HUES64 (cell line): ENCODE measurements around the gene TRPC4.

Experiments used
- H3K27ac ChIP-seq: 2 replicates; pipeline ENCODE4 v1.7.0; 2013; ENCODE audit warnings: low read depth, low read length, inconsistent platforms
- H3K27me3 ChIP-seq: 2 replicates; pipeline ENCODE4 v1.6.1; 2013; ENCODE audit warnings: mild to moderate bottlenecking, low read length; ENCODE audit not compliant: insufficient read depth
- H3K36me3 ChIP-seq: 2 replicates; pipeline ENCODE4 v1.6.1; 2013; ENCODE audit warnings: mild to moderate bottlenecking, low read length; ENCODE audit not compliant: insufficient read depth
- H3K4me1 ChIP-seq: 2 replicates; pipeline ENCODE4 v1.6.1; 2013; ENCODE audit warnings: mild to moderate bottlenecking, low read length, moderate library complexity; ENCODE audit not compliant: insufficient read depth
- H3K4me3 ChIP-seq: 2 replicates; pipeline ENCODE4 v1.5.1; 2013; ENCODE audit warnings: mild to moderate bottlenecking, low read length, moderate library complexity
- H3K9ac ChIP-seq: 2 replicates; pipeline ENCODE4 v1.6.1; 2013; ENCODE audit warnings: mild to moderate bottlenecking, low read depth, low read length
- H3K9me3 ChIP-seq: 2 replicates; pipeline ENCODE4 v1.6.1; 2013; ENCODE audit warnings: low read depth, low read length; ENCODE audit not compliant: insufficient read depth
- WGBS: fragments of 150-250, 120-280 bp; methylation state at CpG from one replicate; pipeline ENCODE4 v1.1.7; 2013; ENCODE audit warnings: missing lambda C conversion rate; 5-methylcytosine and 5-hydroxymethylcytosine counted together

The TRPC4 gene

DNA sequence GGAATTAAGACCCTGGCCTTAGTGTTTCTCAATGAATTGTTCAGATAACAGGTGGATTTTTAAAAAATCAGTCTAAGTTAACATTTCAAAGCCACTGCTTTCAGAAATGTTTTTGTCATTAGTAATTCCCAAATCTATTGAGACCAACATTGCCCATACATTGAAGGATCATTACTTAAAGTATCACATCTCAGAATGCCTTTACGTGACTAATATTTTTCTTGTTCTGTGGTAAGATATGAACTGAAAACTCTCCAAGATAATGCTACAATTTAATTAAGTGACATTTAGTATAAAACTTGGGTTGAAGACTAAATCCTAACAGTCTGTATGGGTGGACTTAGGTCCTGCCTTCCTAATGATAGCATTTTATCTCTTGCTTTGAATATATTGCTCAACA is 211.6 kb downstream of the TRPC4 start:
- Histone ChIP-seq H3K27me3 (no peaks in the 10 kb centered on the region), H3K9me3 (no peaks in the 10 kb centered on the region), H3K4me1 (no peaks in the 10 kb centered on the region), H3K36me3 (no peaks in the 10 kb centered on the region), H3K9ac (no peak overlapping the region), H3K4me3 (no peak overlapping the region), H3K27ac (no peak overlapping the region)
- no CpG with 5 or more reads among the region's 1 CpG for WGBS

DNA sequence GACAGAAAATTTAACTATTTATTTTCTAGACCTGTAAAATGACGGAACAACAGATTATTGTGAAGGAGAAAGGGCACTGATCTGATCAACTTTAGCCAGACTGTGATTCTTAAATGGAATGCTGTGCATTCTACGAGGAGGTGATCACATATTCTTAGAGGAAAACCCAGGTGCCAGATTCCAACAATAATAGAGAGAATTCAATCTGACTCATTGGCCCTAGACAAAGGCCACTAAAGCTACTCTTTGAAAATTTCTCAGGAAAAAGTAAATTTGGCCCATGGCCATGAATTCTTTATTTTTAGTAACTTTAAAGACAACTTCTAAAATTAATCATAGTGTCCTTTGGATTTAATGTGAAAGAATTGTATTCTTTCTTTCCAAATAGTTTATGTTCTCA is 212.4 kb downstream of the TRPC4 start:
- Histone ChIP-seq H3K9ac (no peak overlapping the region), H3K27me3 (no peaks in the 10 kb centered on the region), H3K9me3 (no peaks in the 10 kb centered on the region), H3K27ac (no peak overlapping the region), H3K4me3 (no peak overlapping the region), H3K4me1 (no peaks in the 10 kb centered on the region), H3K36me3 (no peaks in the 10 kb centered on the region)
- WGBS = 94% methylated on average over 2 of the region's 2 CpGs

DNA sequence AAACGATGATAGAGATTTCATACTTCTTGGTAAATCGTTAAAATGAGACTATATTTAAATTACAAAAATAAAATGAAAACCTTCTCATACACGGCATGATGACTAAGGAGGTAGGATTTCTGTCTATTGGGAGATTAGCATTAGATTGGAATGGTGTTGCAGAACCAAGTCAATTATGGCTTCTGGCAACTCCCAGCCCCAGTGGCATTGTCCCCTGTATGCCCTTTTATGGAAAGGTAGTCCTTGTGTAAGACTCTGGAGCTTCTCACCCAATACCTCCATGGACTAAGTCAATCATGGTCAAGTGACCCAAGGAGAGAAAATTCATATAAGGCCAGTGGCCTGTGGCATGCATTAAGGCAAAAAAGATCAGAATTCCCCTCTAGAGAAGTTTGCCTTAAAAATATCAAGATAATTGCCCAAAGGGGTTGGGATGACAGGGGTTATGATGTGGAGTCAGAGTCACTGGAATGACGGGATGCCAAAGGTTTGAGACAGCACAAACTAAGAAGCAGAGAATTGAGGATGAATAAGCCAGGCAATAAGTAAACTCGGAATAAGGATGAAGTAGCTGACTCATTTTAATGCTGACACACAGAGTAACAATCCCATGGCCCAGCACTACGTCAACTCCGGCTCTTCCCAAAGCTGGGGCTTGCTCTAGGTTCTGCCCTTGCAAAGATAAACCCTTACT is 213.2 kb downstream of the TRPC4 start:
- H3K4me3 ChIP-seq = no peak overlapping the region
- no peaks in the 10 kb centered on the region for H3K4me1 ChIP-seq
- H3K27ac ChIP-seq = no peak overlapping the region
- no peaks in the 10 kb centered on the region for H3K36me3 ChIP-seq
- 80% methylated on average over 5 of the region's 7 CpGs for WGBS
- no peaks in the 10 kb centered on the region for H3K27me3 ChIP-seq
- H3K9me3 ChIP-seq = no peaks in the 10 kb centered on the region
- no peak overlapping the region for H3K9ac ChIP-seq

DNA sequence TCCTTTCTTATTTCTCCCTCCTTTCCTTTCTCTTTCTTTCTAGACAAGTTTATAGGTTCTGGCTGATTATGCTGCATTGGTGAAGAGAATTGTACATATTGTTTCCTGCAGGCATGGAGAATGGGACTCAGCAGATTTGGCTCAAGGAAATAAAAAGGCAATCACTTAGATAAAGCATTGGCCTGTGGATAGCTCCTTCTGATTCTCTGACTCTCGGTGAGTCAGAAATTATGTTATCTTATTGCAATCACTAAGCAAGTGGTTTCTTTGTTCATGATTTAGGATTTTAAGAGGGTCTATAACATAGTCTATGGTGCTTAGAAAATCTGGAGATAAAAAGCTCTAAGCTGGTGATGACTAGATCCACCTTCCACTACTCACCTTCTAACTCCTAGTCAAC is 217.0 kb downstream of the TRPC4 start:
- no peaks in the 10 kb centered on the region for H3K36me3 ChIP-seq
- H3K9ac ChIP-seq = no peak overlapping the region
- peaks cover under 1% of the 10 kb centered on the region; the same call in 1 of the 2 replicates for H3K4me1 ChIP-seq
- no peaks in the 10 kb centered on the region for H3K27me3 ChIP-seq
- 93% methylated on average over 1 of the region's 1 CpG for WGBS
- H3K4me3 ChIP-seq = no peak overlapping the region
- no peak overlapping the region for H3K27ac ChIP-seq
- no peaks in the 10 kb centered on the region for H3K9me3 ChIP-seq

DNA sequence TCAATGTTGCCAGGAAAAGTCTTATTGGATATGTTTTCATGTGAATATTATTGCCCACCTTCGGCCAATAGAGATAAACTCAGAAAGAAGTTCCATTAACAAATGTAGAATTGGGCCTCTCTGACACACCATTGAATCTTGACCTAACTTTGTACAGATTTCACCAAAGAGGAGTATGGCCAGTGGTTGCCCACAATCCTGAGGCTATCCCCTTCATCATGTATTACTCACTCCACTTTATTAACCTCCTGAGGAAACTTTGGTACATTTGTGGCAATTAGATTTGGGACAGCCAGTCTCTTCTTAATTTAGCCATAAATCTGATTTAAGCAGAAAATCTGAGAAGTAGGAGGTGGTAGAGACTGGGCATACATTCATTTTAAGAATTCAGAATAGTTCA is 217.7 kb downstream of the TRPC4 start:
- Histone ChIP-seq H3K27ac (no peak overlapping the region), H3K9me3 (no peaks in the 10 kb centered on the region), H3K9ac (no peak overlapping the region), H3K4me3 (no peak overlapping the region), H3K36me3 (no peaks in the 10 kb centered on the region), H3K27me3 (no peaks in the 10 kb centered on the region), H3K4me1 (peaks cover 8% of the 10 kb centered on the region)
- 95% methylated on average over 1 of the region's 1 CpG for WGBS

DNA sequence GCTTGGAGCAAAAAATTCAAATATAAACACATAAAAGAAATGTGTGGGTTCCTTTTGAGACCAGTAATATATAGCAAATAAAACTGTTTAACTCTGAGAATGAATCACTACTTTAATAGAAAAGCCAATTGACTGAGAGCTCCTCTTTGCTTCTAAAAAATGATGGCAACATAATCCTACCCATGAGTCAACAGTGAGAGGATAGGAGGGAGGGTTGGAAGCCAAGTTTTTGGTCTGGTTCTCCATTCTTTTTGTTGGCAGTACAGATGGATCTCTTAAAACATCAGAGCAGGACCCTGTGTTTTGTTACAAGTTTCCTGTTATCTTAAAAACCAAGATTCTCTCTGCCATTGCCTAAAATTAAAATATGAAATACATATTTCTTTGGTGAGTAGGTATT is 221.0 kb downstream of the TRPC4 start:
- Histone ChIP-seq H3K27me3 (no peaks in the 10 kb centered on the region), H3K9ac (no peak overlapping the region), H3K9me3 (no peaks in the 10 kb centered on the region), H3K4me3 (no peak overlapping the region), H3K27ac (no peak overlapping the region), H3K4me1 (peaks cover 27% of the 10 kb centered on the region), H3K36me3 (no peaks in the 10 kb centered on the region)

DNA sequence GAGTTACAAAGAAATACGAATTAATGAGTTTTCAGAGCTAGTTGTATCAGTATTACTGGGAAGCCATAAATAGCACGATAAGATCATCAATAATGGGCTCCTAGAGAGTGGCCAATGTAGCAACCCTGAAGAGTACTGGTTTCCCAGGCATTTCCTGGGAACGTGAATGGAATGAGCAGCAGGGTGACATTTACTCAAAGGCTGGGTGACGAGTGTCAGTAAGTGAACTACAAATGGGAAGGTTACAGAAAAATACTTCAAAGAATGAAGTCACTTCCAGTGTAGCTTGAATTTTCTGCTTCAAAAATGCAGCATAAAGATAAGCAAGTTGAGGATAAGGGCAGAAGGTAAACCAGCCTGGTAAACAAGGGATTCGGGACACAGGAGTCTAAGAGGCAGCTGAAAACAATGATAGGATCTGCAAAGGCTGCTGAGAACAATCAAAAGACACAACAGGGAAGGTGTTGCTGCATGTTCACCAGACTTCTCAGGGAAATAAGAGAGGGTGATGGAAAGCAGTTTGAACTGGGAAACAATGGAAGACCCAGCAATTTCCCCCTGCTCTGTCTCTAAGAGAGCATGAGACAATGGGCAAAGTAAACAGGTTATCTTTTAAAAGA is 222.4 kb downstream of the TRPC4 start:
- Histone ChIP-seq H3K27ac (peak overlapping the region; percentile 78; the same call in 1 of the 2 replicates), H3K36me3 (no peaks in the 10 kb centered on the region), H3K9me3 (no peaks in the 10 kb centered on the region), H3K4me3 (no peak overlapping the region), H3K27me3 (no peaks in the 10 kb centered on the region), H3K4me1 (peaks cover 27% of the 10 kb centered on the region), H3K9ac (no peak overlapping the region)
- 59% methylated on average over 5 of the region's 5 CpGs for WGBS

DNA sequence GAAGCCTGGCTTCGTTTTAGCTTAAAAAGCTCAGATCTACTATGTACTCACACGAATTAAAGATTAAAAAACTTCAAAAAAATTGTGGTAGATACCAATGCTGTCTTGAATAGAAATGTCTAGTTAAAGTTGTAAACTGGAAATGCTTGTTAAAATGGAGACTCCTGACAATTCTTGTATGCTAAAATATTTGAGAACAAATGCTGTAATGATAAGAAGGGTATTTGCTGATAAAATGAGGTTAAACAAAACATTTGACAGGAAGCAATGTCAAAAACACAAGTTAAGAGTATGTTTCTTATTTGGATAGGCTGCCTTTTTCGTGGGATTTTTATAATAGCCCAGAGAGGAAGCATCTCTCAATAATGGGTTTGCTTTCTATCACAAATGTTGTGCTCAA is 223.0 kb downstream of the TRPC4 start:
- 92% methylated on average over 3 of the region's 3 CpGs for WGBS

DNA sequence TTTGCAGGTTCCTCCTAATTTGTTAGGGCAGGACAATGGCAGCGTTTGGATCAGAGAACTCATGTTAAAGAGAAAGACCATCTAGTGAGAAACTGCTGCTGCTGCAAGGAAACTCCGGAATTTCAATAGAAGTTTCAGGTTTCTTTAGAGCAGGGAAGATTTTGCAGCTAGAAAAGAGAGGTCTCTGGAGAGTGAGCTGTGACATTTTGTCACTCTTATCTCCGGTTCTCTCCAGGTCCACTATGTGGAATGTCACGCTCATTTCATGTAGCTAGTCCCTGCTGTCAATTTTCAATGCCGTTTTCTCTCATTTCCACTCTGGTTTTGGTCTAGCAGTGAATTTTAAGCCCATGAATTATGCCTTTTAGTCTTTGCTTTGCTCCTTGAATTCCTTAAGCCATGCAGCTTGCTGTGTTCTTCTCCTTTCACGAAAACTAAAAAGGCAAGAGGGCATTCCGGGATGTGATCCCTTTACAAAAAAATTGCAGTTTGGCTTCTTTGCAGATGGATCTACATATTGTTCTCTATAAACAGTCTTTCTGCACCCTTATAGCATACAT is 224.3 kb downstream of the TRPC4 start:
- H3K9me3 ChIP-seq = no peaks in the 10 kb centered on the region
- WGBS = 56% methylated on average over 7 of the region's 7 CpGs
- no peak overlapping the region for H3K4me3 ChIP-seq
- no peak overlapping the region for H3K9ac ChIP-seq
- no peaks in the 10 kb centered on the region for H3K36me3 ChIP-seq
- H3K27me3 ChIP-seq = no peaks in the 10 kb centered on the region
- peak overlapping the region; percentile 69 for H3K27ac ChIP-seq
- peaks cover 27% of the 10 kb centered on the region for H3K4me1 ChIP-seq

More for the DNA sequence above, 223.0 kb downstream of the TRPC4 start:
- no peaks in the 10 kb centered on the region for H3K9me3 ChIP-seq
- H3K36me3 ChIP-seq = no peaks in the 10 kb centered on the region
- H3K27ac ChIP-seq = peak overlapping the region; percentile 78; the same call in 1 of the 2 replicates
- no peak overlapping the region for H3K4me3 ChIP-seq
- no peaks in the 10 kb centered on the region for H3K27me3 ChIP-seq
- H3K9ac ChIP-seq = no peak overlapping the region
- H3K4me1 ChIP-seq = peaks cover 27% of the 10 kb centered on the region

DNA sequence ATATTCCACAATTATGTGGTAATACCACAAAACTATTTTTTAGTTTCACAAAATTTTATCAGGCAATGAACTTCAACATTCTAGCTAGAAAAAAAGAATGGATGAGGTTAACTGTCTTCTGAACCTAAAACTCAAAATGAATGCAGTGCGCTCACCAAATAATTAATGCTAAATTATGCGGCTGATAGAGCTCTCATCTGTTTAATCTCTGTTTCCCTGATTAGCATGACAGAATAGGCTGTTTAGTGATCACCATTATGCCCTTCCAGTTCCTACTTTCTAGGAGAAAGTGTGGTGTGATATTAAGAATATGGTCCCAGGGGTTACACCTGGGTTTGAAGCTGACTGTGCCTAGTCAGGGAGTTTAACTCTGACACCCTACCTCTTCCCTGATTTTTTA is 228.2 kb downstream of the TRPC4 start:
- Histone ChIP-seq H3K4me1 (peaks cover 15% of the 10 kb centered on the region), H3K36me3 (no peaks in the 10 kb centered on the region), H3K4me3 (no peak overlapping the region), H3K9ac (no peak overlapping the region), H3K27me3 (no peaks in the 10 kb centered on the region), H3K9me3 (no peaks in the 10 kb centered on the region), H3K27ac (no peak overlapping the region)
- 97% methylated on average over 2 of the region's 2 CpGs for WGBS

DNA sequence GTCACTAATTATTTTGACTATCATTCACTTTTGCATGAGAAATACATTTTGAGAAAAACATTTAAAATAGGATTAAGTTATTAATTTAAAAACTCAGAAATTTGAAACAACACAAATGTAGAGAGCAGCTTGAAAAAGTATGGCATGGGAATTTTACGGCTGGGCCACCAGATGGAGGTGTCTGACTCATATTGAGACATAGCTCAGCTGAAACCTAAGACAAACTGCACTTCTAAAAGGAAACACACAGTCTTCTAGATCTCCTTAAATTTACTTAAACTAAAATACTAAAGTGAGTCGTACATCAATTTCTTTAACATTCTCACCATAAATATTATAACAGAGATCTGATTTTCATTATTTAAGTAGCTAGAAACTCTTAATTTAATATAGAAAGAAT is 229.1 kb downstream of the TRPC4 start:
- no peak overlapping the region for H3K9ac ChIP-seq
- H3K36me3 ChIP-seq = no peaks in the 10 kb centered on the region
- H3K4me3 ChIP-seq = no peak overlapping the region
- H3K9me3 ChIP-seq = no peaks in the 10 kb centered on the region
- no peak overlapping the region for H3K27ac ChIP-seq
- no peaks in the 10 kb centered on the region for H3K27me3 ChIP-seq
- H3K4me1 ChIP-seq = peaks cover 7% of the 10 kb centered on the region
- WGBS = 35% methylated on average over 2 of the region's 2 CpGs
